Measurements from ENCODE around the gene SOD2. TPM values are rescaled to one million over a fixed set of nuclear protein-coding genes. Genes with fewer than 3 reads are reported as not detected.
A peak's percentile ranks its signal among the peaks of the same experiment; 100 is the strongest.

SOD2 gene
- total RNA-seq, 1 donor from 2014 or later, result 41.3 TPM

DNA sequence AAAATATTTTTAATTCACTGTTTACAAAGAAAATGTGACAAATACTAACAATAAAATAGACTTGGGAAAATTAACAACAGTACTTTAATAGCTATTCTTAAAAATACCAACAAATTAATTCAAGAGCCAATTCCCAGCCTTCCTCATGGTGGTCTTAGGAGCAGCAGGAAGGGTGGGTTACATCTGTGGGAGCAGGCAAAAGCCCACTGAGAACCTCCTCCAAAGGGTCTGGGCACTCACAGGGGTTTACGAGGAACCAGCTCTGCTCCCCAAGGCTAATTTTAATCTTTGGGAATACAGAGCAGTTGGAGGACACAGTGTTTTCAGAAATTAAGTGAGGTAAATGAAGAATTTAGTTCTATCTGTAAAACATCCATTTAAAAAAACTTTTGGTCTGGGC is 10.2 kb downstream of the SOD2 start:
- H3K36me3 Mint-ChIP-seq (ENCODE audit: low read depth, unreplicated experiment), result peaks cover 8% of the 10 kb centered on the region
- TF ChIP-seq, protein P1, sequence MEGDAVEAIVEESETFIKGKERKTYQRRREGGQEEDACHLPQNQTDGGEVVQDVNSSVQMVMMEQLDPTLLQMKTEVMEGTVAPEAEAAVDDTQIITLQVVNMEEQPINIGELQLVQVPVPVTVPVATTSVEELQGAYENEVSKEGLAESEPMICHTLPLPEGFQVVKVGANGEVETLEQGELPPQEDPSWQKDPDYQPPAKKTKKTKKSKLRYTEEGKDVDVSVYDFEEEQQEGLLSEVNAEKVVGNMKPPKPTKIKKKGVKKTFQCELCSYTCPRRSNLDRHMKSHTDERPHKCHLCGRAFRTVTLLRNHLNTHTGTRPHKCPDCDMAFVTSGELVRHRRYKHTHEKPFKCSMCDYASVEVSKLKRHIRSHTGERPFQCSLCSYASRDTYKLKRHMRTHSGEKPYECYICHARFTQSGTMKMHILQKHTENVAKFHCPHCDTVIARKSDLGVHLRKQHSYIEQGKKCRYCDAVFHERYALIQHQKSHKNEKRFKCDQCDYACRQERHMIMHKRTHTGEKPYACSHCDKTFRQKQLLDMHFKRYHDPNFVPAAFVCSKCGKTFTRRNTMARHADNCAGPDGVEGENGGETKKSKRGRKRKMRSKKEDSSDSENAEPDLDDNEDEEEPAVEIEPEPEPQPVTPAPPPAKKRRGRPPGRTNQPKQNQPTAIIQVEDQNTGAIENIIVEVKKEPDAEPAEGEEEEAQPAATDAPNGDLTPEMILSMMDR (IDR thresholded peaks at IDR 0.05; ENCODE audit: unreplicated experiment), result no peak
- no peak for DNase-seq (ENCODE audit: low spot score)
- H3K4me1 Mint-ChIP-seq (ENCODE audit: unreplicated experiment), result peaks cover 22% of the 10 kb centered on the region
- no peaks in the 10 kb centered on the region for H3K9me3 Mint-ChIP-seq (ENCODE audit: unreplicated experiment)
- H3K4me3 Mint-ChIP-seq (ENCODE audit: unreplicated experiment), result no peak overlapping the region
- H3K27ac Mint-ChIP-seq (ENCODE audit: unreplicated experiment), result no peak overlapping the region
- no peaks in the 10 kb centered on the region for H3K27me3 Mint-ChIP-seq (ENCODE audit: unreplicated experiment)

DNA sequence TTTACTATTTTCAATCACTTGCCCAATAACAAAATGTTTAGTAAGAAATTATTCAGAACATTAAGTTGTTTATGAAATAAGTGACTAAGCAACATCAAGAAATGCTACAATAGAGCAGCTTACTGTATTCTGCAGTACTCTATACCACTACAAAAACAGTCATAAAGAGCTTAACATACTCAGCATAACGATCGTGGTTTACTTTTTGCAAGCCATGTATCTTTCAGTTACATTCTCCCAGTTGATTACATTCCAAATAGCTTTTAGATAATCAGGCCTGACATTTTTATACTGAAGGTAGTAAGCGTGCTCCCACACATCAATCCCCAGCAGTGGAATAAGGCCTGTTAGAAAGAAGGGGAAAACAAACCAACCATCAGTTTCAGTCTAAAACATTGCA is 10.7 kb downstream of the SOD2 start:
- TF ChIP-seq, protein P1 (IDR thresholded peaks at IDR 0.05; ENCODE audit: unreplicated experiment), result no peak
- no peaks in the 10 kb centered on the region for H3K9me3 Mint-ChIP-seq (ENCODE audit: unreplicated experiment)
- no peak overlapping the region for H3K4me3 Mint-ChIP-seq (ENCODE audit: unreplicated experiment)
- H3K27me3 Mint-ChIP-seq (ENCODE audit: unreplicated experiment), result no peaks in the 10 kb centered on the region
- no peak for DNase-seq (ENCODE audit: low spot score)
- peaks cover 8% of the 10 kb centered on the region for H3K36me3 Mint-ChIP-seq (ENCODE audit: low read depth, unreplicated experiment)
- no peak overlapping the region for H3K27ac Mint-ChIP-seq (ENCODE audit: unreplicated experiment)
- H3K4me1 Mint-ChIP-seq (ENCODE audit: unreplicated experiment), result peaks cover 22% of the 10 kb centered on the region

DNA sequence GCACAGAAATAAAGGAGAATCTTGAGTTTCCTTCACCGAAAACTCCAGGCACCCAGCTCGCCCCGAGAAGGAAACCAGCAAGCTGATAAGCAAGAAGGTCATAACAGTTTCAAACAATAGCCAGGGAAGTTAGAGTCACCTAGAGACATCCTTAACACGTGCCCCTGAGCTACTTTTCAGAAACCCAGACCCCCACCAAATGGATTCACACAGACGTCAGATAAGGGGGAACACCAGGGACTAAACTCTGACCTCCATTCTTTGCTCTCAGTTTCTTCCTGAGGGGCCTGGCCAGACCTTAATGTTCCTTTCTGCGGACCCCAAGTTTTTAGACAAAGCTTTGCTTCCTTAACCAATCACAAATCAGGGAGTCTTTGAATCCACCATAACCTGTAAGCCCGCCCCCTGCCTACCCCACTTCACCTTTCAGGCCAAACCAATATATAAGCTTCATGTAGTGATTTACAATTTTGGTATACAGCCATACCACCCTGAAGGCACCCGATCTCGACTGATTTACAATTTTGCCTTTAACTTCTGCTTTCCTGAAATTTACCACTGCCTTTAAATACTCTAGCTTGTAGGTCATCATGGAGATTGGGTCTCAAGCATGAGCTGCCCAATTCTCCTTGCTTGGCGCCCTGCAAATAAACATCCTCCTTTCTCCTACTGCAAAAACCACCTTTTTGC is 11.7 kb downstream of the SOD2 start:
- H3K36me3 Mint-ChIP-seq (ENCODE audit: low read depth, unreplicated experiment), result peaks cover 3% of the 10 kb centered on the region
- TF ChIP-seq, protein P1 (IDR thresholded peaks at IDR 0.05; ENCODE audit: unreplicated experiment), result no peak
- H3K27ac Mint-ChIP-seq (ENCODE audit: unreplicated experiment), result peak overlapping the region; percentile 19
- H3K27me3 Mint-ChIP-seq (ENCODE audit: unreplicated experiment), result no peaks in the 10 kb centered on the region
- no peaks in the 10 kb centered on the region for H3K9me3 Mint-ChIP-seq (ENCODE audit: unreplicated experiment)
- DNase-seq (ENCODE audit: low spot score), result peak; percentile 15
- peaks cover 17% of the 10 kb centered on the region for H3K4me1 Mint-ChIP-seq (ENCODE audit: unreplicated experiment)
- no peak overlapping the region for H3K4me3 Mint-ChIP-seq (ENCODE audit: unreplicated experiment)

DNA sequence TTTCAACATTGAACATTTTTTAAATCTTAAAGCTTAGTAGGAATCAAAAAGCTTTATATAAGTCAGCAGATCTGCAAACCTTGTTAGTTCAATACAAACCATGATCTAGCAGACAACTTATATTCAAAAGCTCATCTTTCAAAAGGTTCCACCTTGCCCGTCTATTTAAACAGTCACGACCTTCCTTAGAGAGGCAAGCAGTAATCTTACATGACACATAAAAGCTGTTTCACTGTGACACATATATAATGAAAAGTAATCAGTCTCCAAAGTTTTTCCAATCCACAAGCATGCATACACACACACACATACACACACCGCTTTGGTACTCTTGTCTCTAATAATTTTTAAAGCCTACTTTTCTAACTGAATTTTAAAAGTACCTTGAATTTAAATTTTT is 12.9 kb downstream of the SOD2 start:
- Mint-ChIP-seq H3K9me3 (ENCODE audit: unreplicated experiment) (no peaks in the 10 kb centered on the region), H3K36me3 (ENCODE audit: low read depth, unreplicated experiment) (peaks cover 3% of the 10 kb centered on the region), H3K4me1 (ENCODE audit: unreplicated experiment) (peaks cover 13% of the 10 kb centered on the region), H3K27ac (ENCODE audit: unreplicated experiment) (no peak overlapping the region), H3K27me3 (ENCODE audit: unreplicated experiment) (no peaks in the 10 kb centered on the region), H3K4me3 (ENCODE audit: unreplicated experiment) (no peak overlapping the region)
- DNase-seq (ENCODE audit: low spot score), result no peak
- TF ChIP-seq, protein P1 (IDR thresholded peaks at IDR 0.05; ENCODE audit: unreplicated experiment), result no peak

All from endothelial cell (in vitro differentiated cells).